Superior temporal gyrus (tissue), 1 donor: Measurements from ENCODE around the gene LRCH1.

Experiments used
- DNase-seq: peaks from one replicate; pipeline ENCODE4 v3.0.0-alpha.2; 2016; ENCODE audit errors: extremely low spot score

The LRCH1 gene

GRCh38 chr13:46799139-46799538 lies 246.2 kb downstream of the LRCH1 start:
- DNase-seq = no peak

- DNase-seq = no peak
Observed at GRCh38 chr13:46801858-46802257, 248.9 kb downstream of the LRCH1 start.
